ENCODE results near the gene FCHSD1. TPM values are rescaled to one million over a fixed set of nuclear protein-coding genes. Genes with fewer than 3 reads are reported as not detected.

The FCHSD1 gene
- total and polyA plus RNA-seq, 2 experiments from 2014 or later, result 18.0 to 27.4 TPM

DNA sequence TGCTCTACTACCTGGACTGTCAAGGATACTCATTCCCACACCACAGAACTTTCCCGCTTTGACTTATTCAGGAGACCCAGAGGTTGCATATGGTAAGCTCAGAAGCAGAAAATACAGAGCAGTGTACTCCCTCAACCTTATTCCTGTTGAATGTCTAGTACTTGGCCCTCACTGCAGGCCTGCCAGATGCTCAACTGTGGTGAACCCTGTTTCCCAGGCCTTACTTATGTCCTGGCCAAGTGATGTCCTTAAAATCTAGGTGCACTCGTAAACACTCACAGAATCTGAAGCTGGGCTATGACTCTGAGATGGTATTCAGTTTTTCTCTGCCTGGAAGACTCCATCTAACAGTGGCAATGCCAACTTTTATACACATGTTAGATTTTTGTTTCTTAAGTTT, 53.4 kb downstream of the FCHSD1 start:
- Histone ChIP-seq H3K79me2 (peaks cover 92% of the 10 kb centered on the region), H3K9me2 (replicated peaks; ENCODE audit: insufficient read depth) (no peaks in the 10 kb centered on the region), H3K27ac (no peak overlapping the region), H3K4me3 (no peak overlapping the region), H3K4me2 (no peak overlapping the region), H4K20me1 (ENCODE audit: insufficient read depth, poor library complexity, severe bottlenecking) (peaks cover 15% of the 10 kb centered on the region), H3K27me3 (no peaks in the 10 kb centered on the region), H3K36me3 (replicated peaks; ENCODE audit: insufficient read depth, low read depth) (no peaks in the 10 kb centered on the region), H2AFZ (no peak overlapping the region), H3K9me3 (ENCODE audit: low read depth) (no peaks in the 10 kb centered on the region), H3K4me1 (ENCODE audit: insufficient read depth) (no peaks in the 10 kb centered on the region)
- DNase-seq (ENCODE audit: low spot score), result no peak
- 98% methylated on average over 2 of the region's 2 CpGs for WGBS (ENCODE audit: low lambda C conversion rate, missing lambda C conversion rate)
- TF ChIP-seq EZH2phosphoT487 (IDR thresholded peaks at IDR 0.05; ENCODE audit: low read depth, severe bottlenecking, unreplicated experiment), result no peak
- TF ChIP-seq, protein P1, sequence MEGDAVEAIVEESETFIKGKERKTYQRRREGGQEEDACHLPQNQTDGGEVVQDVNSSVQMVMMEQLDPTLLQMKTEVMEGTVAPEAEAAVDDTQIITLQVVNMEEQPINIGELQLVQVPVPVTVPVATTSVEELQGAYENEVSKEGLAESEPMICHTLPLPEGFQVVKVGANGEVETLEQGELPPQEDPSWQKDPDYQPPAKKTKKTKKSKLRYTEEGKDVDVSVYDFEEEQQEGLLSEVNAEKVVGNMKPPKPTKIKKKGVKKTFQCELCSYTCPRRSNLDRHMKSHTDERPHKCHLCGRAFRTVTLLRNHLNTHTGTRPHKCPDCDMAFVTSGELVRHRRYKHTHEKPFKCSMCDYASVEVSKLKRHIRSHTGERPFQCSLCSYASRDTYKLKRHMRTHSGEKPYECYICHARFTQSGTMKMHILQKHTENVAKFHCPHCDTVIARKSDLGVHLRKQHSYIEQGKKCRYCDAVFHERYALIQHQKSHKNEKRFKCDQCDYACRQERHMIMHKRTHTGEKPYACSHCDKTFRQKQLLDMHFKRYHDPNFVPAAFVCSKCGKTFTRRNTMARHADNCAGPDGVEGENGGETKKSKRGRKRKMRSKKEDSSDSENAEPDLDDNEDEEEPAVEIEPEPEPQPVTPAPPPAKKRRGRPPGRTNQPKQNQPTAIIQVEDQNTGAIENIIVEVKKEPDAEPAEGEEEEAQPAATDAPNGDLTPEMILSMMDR (IDR thresholded peaks at IDR 0.05; ENCODE audit: poor library complexity), result no peak
- no peak for TF ChIP-seq EZH2 (IDR thresholded peaks at IDR 0.05; ENCODE audit: borderline replicate concordance)

DNA sequence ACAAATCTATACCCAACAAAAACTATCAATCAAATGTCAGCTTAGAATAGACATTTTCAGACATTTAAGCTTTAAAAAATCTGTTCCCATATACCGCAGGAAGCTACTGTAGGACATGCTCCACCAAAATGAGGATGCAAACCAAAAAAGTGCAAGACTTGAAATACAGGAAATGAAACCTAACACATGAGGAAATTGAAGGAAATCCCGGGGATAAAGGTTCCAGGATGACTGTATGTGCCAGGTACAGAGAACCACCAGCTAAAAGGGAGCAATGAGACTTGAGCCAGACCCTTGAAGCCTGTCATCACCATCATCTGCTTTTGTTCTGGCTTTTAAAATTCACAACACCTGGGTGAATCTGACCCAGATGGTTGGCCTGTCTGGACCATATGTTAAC, 53.8 kb downstream of the FCHSD1 start:
- H3K36me3 ChIP-seq (replicated peaks; ENCODE audit: insufficient read depth, low read depth), result no peaks in the 10 kb centered on the region
- no peak for TF ChIP-seq EZH2phosphoT487 (IDR thresholded peaks at IDR 0.05; ENCODE audit: low read depth, severe bottlenecking, unreplicated experiment)
- TF ChIP-seq, protein P1 (IDR thresholded peaks at IDR 0.05; ENCODE audit: poor library complexity), result no peak
- no peak for TF ChIP-seq EZH2 (IDR thresholded peaks at IDR 0.05; ENCODE audit: borderline replicate concordance)

DNA sequence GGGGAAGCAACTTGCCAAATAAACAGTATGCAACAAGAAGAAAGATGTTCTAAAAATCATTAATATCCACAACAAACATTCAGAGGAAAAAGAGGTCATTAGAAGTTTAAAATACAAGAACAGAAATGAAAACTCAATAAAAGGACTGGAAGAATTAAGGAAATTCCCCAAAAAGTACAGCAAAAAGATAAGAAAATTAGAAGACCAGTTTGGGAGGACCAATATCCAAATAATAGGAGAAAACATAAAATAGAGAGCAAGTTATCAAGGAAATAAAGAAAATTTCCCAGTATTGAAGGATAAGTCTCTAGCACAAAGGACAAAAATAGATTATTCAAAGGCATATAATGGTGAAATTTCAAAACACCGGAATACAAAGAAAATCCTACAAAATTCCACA, 54.4 kb downstream of the FCHSD1 start:
- no peak for TF ChIP-seq EZH2 (IDR thresholded peaks at IDR 0.05; ENCODE audit: borderline replicate concordance)
- TF ChIP-seq, protein P1 (IDR thresholded peaks at IDR 0.05; ENCODE audit: poor library complexity), result no peak
- no peak for TF ChIP-seq EZH2phosphoT487 (IDR thresholded peaks at IDR 0.05; ENCODE audit: low read depth, severe bottlenecking, unreplicated experiment)
- H3K79me2 ChIP-seq, result peaks cover 84% of the 10 kb centered on the region
- no peak for DNase-seq (ENCODE audit: low spot score)
- no peak overlapping the region for H3K4me2 ChIP-seq
- H2AFZ ChIP-seq, result no peak overlapping the region
- H3K9me3 ChIP-seq (ENCODE audit: low read depth), result no peaks in the 10 kb centered on the region
- 100% methylated on average over 1 of the region's 1 CpG for WGBS (ENCODE audit: low lambda C conversion rate, missing lambda C conversion rate)
- H3K27me3 ChIP-seq, result no peaks in the 10 kb centered on the region
- H3K27ac ChIP-seq, result no peak overlapping the region
- no peaks in the 10 kb centered on the region for H3K4me1 ChIP-seq (ENCODE audit: insufficient read depth)
- H3K36me3 ChIP-seq (replicated peaks; ENCODE audit: insufficient read depth, low read depth), result no peaks in the 10 kb centered on the region
- peaks cover 11% of the 10 kb centered on the region for H4K20me1 ChIP-seq (ENCODE audit: insufficient read depth, poor library complexity, severe bottlenecking)
- no peaks in the 10 kb centered on the region for H3K9me2 ChIP-seq (replicated peaks; ENCODE audit: insufficient read depth)
- H3K4me3 ChIP-seq, result no peak overlapping the region

More for the DNA sequence above, 53.8 kb downstream of the FCHSD1 start:
- H3K9me2 ChIP-seq (replicated peaks; ENCODE audit: insufficient read depth), result no peaks in the 10 kb centered on the region
- no peaks in the 10 kb centered on the region for H3K9me3 ChIP-seq (ENCODE audit: low read depth)
- DNase-seq (ENCODE audit: low spot score), result no peak
- H3K4me1 ChIP-seq (ENCODE audit: insufficient read depth), result no peaks in the 10 kb centered on the region
- peaks cover 89% of the 10 kb centered on the region for H3K79me2 ChIP-seq
- H2AFZ ChIP-seq, result no peak overlapping the region
- H3K4me2 ChIP-seq, result no peak overlapping the region
- peaks cover 11% of the 10 kb centered on the region for H4K20me1 ChIP-seq (ENCODE audit: insufficient read depth, poor library complexity, severe bottlenecking)
- H3K27me3 ChIP-seq, result no peaks in the 10 kb centered on the region
- 82% methylated on average over 2 of the region's 2 CpGs for WGBS (ENCODE audit: low lambda C conversion rate, missing lambda C conversion rate)
- no peak overlapping the region for H3K4me3 ChIP-seq
- no peak overlapping the region for H3K27ac ChIP-seq

DNA sequence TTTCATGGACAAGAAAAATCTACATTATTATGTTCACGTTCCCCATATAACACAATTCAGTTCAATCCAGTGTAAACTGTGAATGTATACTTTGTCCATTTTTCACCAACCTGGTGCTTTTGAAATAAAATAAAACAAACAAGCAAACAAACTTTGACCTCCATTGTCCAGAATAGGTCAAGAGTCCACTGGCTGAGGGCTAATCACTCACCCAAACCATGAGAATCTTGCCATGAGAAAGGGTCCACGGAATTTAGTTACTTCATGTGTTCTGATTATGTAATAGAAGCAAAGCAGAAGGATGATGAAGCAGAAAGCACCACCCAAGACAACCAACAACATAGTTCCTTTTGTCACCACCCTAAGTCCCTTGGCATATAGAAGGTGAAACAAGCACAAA, 61.1 kb downstream of the FCHSD1 start:
- Histone ChIP-seq H3K36me3 (replicated peaks; ENCODE audit: insufficient read depth, low read depth) (no peaks in the 10 kb centered on the region), H3K9me3 (ENCODE audit: low read depth) (no peaks in the 10 kb centered on the region), H3K79me2 (peaks cover 64% of the 10 kb centered on the region), H3K4me1 (ENCODE audit: insufficient read depth) (peaks cover 4% of the 10 kb centered on the region), H3K4me3 (no peak overlapping the region), H3K4me2 (no peak overlapping the region), H2AFZ (no peak overlapping the region), H3K27ac (no peak overlapping the region), H3K27me3 (no peaks in the 10 kb centered on the region), H3K9me2 (replicated peaks; ENCODE audit: insufficient read depth) (no peaks in the 10 kb centered on the region), H4K20me1 (ENCODE audit: insufficient read depth, poor library complexity, severe bottlenecking) (peaks cover 3% of the 10 kb centered on the region)
- TF ChIP-seq, protein P1 (IDR thresholded peaks at IDR 0.05; ENCODE audit: poor library complexity), result no peak
- no peak for TF ChIP-seq EZH2phosphoT487 (IDR thresholded peaks at IDR 0.05; ENCODE audit: low read depth, severe bottlenecking, unreplicated experiment)
- no peak for DNase-seq (ENCODE audit: low spot score)
- 63% methylated on average over 2 of the region's 2 CpGs for WGBS (ENCODE audit: low lambda C conversion rate, missing lambda C conversion rate)
